Stimulated activated CD4-positive, alpha-beta T cell treated with anti-CD3 and anti-CD28 coated beads, Interleukin-2, amount 100 ng/mL, for 24 hours (primary cell): Measurements from ENCODE around the gene SCAANT1.

ENCODE experiments used
- DNase-seq, 2 donors: peaks; one replicate each; pipeline ENCODE4 v3.0.0-alpha.2; 2020

SCAANT1 gene

DNA sequence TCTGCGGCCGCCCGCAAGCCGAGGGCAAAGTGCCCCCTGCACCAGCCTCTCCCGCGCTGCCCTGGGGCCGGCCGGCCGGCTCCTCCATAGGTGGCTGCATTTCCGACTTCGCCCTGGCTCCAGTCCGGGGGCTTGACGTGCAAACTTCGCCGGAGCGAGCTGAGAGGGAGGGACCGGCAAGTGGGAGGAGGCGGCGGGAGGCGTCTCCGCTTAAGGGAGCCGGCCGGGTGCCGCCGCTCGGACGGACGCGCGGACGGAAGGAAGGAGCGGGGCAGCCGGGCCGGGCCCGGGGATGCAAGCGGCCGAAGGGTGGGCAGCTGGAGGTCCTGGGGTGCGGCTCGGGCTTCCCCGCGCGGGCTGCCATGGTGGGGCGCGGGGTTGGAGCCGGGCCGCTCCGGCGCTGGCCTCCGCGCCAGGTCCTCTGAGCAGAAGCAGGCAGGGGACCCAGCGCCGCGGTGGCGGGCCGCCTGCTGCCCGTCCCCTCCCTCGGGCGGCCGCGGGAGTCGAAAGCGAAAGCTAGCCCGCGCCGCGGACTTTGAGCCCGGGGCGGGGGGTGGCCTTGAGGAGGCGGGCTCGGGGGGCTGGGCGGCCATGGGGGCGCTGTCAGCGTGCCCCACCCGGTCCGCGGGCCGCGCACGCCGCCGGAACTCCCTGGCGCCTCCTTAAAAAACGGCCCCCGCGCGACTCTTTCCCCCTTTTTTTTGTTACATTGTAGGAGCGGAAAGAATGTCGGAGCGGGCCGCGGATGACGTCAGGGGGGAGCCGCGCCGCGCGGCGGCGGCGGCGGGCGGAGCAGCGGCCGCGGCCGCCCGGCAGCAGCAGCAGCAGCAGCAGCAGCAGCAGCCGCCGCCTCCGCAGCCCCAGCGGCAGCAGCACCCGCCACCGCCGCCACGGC is at the start of gene SCAANT1:
Gene SCAANT1, minus strand, starts transcription at position 511 of the 895 bp plus-strand sequence.
- DNase-seq = peak; percentile 78 to 84

DNA sequence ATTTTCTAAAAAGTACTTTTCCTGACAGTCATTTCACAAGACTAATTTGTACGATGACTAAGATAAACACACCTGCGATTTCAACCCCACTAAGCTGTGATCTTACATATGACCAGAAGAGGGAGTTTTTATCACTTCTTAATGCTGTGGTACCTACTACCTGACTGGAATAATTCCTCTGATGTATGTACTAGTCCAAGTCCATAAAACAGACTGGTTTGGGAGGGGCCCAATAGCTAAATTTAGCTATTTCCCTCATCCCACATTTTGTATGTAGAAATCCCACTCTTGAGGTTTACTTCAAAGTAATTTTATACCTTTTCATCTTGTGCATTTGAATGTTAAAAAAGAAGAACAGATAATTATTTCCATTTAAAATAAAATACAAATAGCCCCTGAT is 49.7 kb upstream of the SCAANT1 start:
- DNase-seq = no peak

DNA sequence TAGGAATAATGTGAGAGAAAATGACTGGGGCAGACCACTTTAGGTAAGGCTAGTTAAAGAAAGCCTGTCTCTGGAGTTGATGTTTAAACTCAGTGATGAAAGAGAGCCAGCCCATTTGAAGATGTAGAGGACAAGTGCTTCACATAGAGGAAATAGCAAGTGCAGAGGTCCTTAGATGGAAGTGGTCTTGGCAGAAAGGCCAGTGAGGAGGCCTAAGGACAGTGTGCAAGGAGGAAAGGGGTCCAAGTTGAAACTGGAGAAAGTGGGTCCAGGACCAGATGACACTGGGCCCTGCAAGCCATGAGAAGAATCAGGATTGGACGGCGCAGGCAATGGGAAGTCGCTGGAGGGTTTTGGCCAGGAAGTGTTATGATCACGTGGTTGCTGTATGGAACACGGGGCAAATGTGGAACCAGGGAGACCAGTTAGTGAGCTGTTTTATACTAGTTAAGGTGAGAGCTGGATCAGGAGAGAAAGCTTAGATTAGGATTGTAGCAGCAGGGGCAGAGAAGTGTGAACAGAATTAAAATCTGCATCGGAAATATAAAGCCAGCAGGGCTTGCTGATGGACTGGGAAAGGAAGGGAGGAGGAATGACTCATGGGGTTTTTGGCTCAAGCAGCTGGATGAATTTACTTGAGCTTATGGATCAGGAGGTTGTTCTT is 48.0 kb upstream of the SCAANT1 start:
- DNase-seq = no peak

DNA sequence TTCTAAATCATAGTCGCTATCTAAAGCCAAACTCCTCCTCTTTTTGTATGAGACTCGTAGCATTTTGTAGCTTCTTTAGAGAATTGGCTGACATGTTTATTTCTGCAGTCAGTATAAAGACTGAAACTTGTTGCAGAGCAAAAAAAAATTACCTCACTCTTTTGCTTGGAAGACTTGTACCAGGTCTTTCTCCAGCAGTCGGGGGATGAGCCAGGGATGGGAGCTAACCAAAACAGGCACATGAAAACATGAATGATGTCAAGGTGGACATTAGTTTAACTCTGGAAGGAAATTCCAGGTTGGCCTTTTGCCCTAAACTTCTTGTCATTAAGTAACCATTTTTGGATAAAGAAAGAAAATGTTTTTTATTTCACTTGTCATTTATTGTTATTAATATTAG is 47.0 kb upstream of the SCAANT1 start:
- DNase-seq = no peak

DNA sequence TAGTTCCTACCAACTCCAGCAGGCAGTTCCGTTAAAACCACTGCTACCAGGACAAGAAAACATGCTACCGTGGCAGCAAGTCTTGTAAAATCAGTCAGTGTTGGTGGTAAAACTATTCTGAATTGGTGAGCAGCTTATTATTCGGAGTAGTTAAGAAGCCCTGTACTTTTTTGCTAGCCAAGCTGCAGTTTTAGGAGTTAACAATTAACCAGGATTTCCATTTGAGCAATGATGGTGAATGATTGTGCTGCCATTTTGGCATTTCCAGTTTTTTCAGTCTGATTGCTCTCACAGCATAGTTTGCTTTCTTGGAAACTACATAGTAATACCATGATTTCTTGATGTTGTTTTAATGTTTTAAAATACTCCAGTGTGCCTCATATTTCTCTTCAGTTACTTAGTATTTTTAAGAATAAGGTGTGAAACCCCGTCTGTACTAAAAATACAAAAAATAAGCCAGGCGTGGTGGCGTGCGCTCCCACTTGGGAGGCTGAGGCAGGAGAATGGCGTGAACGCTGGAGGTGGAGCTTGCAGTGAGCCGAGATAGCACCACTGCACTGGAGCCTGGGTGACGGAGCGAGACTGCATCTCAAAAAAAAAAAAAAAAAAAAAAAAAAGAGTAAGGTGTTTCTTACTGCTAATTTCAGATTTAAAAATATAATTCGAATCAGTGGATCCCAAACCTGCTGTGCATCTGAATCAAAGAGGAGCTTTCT is 43.8 kb upstream of the SCAANT1 start:
- DNase-seq = no peak

DNA sequence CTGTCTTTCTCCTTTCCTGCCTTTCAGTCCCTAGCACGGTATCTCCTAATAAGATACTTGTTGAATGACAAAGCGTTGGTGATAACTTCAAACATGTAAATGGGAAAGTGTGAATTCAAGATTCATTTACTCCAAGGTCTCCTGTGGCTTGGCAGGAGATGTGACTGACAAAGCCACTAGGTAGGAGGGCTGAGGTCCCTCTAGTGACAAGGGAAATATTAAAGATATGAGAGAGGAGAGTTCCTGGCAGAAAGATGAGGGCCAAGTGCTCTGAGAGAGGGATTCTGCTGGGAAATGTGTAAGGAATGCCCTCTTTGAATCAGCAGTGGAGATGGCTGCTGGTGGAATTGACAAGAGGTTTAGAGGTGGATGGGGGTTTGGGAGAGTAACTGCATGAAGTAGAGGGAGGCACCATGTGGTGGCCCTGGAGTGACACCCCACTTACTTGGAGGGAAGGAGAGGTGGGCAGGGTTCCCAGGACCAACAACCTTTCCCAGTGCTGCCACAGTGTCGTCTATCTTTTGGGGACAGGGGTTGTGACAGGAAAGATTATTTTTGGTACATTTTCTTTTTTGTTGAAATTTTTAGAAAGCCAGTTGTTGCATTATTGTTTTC is 43.0 kb upstream of the SCAANT1 start:
- no peak for DNase-seq

DNA sequence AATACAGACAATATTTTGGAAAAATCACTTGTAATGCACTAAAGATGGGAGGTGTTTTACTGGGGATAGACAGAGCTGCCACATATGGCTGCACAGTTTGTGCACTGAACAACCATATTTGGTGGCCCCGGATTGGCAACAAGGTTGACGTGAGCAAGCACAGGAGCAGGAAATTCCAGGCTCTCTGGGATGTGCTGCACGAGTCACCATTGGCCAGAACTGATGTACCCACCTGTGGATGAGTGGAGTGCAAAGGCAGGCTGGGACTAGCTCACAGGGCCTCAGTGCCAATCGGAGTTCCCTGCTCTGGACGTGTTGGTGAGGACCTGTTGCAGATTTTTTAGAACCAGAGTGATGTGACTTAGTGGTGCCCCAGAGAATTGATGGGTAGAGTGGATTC is 42.0 kb upstream of the SCAANT1 start:
- no peak for DNase-seq

DNA sequence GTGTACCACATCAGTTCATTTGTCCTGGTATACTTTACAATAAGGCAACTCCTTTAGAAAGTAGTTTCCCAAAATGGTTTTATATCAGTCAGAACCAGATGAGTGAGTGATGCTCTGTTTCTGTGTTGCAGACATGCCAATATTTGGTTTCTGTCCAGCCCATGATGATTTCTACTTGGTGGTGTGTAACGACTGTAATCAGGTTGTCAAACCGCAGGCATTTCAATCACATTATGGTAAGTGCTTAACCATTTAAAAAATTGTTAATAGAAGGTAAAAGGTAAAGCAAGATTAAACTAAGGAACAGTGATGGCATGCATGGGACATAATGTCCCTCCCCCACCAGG is 40.0 kb upstream of the SCAANT1 start:
- no peak for DNase-seq

DNA sequence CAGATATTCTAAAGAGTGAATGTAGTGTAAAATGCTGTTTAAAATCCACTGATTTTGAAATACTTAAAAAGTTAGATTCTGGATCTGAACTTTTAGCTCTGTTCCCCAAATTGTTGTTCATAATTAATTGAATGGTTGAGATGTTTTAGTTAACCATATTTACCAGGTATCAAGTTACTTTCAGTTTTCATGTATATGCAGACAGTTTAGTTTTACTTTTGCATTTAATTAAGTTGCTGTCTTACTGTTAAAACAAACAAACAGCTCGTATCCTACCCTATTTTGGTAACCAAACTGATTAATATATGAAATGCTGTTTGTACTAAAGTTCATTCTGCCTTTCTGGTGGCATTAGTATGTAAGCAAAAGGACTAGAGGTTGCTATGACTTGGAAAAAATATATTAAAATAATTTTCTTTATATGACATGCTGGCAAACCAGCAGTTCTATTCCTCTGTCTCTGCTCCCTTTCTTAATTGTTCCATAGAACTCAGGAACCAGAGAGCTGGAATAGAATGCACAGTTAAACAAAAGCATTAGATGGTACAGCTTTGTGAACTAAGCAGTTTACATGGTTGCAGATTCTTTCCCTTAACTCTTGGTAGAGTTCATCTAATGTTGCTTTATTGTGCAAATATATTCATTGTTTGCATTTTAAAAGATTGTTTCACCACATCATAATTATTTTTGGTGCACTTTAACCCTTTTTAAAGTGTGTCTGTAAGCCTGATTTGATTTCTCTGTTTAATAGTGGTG is 39.5 kb upstream of the SCAANT1 start:
- DNase-seq = no peak

DNA sequence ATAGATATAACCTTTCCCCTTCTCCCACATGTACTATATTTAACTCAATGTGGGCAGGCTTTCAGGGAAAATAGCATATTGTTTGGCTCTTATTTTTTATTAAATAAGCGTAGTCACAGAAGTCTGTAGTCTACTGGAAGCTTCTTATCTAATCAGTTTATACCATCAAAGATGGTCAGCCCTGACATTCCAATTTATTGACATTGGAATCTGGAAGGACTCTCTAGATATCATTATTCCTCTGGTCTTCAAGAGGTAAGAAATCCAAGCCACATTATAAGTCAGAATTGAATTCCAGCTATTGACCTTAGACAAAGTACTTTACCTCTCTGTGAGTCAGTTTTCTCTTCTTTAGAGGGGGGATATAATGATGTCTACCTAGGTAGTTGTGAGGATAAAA is 38.5 kb upstream of the SCAANT1 start:
- no peak for DNase-seq

DNA sequence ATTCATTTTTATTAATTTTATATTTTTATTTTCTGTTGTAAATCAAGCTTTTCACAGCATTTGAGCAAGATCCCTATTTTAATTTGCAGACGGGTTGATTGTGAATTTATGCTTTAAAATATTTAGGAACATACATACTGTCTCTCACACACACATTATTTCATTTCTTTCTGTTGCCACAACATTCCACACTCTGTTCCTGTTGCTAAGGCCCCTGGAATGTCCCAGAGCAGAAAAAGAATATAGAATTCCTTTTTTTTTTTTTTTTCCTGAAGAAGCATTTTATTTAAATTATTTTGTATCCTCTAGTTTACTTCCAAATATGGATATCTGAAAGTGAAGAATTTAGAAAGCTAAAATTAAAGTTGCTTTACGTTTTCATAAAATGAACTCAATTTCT is 36.8 kb upstream of the SCAANT1 start:
- no peak for DNase-seq

DNA sequence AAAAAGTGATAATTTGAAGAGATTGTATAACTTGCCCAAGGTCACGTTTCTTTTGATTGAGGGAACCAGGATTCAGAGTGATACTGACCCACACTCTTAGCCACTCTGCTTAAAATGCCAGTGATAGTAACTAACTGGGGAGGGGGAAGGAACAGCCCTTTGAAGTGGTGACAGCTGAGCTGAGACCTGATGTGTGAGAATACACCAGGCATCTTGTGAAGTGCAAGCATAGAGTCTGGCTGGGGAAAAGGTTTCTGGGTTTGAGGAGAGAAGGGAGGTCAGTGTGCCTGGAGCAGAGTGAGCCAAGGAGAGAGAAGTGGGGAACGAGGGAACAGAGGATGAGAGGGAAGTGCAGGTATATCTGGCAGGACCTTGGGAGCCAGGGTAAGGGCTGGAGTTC is 35.4 kb upstream of the SCAANT1 start:
- DNase-seq = no peak

DNA sequence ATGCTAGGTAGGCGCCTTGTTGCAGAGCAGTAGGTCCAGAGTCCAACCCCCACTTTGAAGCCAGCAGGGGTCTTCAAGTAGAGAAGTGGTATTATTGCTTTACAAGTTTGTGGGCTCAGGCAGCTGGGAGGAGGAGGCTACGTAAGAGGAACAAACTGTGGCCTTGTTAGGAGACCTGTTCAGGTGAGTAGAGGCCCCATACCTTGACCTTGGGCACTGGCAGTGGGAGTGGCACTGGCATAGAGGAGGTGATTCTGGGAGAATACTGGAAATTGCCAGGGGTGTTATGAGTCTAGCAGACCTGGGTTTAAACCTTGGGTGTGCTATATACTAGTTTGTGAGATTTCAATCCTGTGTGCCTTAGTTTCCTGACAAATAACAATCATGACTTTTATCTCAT is 34.6 kb upstream of the SCAANT1 start:
- no peak for DNase-seq

DNA sequence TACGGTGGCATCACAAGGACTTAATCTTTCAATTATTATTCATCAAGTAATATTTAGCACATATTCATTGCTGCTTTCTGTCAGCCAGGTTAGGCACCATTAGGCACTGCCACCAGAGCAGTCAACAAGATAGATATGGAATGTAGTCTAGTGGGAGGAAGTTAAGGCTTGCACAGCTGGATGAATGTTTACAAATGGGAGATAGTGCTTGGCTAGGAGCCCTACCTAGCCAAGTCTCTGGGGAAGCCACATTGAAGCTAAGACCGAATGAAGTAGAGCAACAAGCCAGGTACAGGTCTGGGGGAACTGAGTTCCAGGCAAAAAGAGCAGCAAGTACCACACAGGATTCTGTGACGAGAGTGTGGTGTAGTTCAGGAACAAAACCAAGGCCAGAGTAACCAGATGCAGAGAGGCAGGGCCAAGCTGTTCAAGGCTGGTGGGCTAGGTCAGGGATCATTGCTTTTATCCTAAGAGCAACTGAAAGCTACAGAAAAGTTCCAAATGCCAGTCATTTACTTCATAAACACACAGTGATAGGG is 33.4 kb upstream of the SCAANT1 start:
- no peak for DNase-seq

DNA sequence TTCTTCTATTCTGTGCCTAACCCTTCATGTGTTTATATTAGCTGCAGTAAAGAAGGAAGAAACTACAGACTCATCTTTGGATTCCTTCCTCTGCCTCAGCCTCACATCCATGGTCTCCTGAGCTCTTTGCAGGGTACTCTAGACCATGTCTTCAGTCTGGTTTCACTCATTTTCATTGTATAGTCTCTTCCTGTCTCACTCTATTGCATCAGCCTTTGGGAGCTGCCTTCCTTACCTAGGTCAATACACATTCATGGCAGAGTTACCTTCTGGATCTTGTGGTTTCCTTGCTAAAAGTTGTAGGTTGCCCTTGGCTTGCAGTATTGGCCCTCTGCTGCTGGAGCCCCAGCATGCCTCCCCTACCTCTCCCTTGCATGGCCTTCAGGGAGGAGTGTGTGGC is 31.5 kb upstream of the SCAANT1 start:
- no peak for DNase-seq

DNA sequence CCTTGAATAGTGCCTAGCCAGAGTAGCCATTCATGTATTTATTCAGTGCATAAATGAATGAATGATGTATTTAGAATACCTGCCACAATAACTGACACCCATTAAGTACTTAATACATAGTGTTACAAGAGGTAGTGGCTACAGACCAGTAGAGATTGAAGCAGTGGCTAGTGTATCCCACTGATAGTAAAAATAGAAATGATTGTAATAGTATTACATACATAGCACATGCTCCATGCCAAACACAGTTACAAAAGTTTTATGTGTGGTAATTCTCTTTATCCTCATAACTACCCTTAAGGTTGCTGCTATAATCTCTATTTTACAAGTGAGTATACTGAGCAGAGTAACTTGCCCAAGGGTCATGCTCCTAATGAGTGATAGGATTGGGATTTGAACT is 30.3 kb upstream of the SCAANT1 start:
- no peak for DNase-seq

DNA sequence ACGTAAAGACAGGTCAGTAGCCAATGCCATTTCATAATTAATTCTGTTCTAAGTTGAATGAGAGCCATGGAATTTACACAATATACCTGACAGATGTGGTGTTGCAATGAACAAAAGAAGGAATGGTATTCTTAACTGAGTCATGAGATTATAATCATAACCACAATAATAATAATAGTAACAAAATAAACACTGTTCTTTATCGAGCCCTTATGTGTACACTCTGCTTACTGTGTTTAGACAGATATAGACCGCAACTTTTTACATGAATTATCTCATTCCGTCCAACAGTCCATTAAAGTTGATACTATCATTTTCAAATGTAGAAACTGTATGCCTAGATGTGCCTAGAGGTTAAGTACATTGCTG is 28.2 kb upstream of the SCAANT1 start:
- DNase-seq = no peak

DNA sequence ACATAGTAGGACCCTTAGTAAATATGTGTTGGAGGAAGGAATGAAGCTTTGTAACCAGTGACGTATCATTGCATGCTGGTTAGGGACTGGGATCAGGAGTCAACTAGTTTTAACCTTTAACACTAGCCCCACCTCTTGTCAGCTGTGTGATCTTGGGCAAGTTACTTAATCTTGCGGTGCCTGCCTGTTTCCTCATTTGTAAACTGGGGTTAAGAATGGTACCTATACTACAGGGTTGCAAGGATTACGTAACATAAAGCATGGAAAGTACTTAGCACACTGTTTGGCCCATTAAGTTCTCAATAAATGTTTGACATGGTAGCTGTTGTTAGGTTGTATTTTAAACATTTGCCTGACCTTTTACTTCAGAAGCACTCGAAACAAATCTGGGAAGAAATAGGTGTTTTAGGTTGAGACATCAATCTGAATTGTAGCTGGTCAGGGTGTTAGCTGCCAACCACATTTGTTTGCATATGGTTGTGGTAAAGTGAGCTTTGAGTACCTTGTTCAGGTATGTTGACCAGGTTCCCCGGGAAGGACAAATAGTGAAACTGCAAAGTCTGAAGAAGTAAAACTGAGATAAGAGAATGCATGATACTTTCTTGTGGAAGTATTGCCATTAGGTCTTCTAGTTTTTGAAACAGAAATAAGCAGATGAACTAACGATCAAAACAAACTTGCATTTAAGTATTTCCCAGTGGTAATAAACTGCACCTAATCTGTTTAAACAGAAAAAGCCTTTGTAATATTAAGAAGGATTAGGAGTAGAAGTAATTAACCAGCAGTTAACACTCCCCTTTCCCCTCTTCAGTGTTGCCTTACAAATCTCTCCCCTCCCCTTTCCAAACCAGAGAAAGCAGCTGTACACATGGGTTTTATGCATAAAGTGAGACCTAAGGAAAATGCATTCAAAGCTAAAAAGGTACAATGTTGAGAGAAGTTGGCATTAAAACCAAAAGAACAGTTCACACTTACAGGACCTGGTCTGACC is 25.8 kb upstream of the SCAANT1 start:
- no peak for DNase-seq

DNA sequence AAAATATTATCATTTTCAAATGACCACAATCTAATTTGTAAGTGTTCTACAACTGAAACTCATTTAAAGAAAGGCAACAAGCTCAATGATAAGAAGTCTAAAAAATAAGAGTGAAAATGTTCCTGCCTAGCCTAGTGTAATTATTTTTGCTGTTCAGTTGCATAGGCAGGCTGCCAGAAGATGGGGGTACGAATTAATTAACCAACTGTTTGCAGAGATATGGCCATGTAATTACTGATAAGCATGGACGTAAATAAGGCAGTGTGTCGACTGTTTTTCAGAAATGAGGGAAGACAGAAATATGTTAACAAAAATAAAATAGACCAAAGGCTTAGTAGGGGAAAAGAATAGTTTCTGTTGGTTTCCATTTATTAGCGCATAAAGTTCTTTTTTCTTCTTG is 24.7 kb upstream of the SCAANT1 start:
- DNase-seq = no peak

DNA sequence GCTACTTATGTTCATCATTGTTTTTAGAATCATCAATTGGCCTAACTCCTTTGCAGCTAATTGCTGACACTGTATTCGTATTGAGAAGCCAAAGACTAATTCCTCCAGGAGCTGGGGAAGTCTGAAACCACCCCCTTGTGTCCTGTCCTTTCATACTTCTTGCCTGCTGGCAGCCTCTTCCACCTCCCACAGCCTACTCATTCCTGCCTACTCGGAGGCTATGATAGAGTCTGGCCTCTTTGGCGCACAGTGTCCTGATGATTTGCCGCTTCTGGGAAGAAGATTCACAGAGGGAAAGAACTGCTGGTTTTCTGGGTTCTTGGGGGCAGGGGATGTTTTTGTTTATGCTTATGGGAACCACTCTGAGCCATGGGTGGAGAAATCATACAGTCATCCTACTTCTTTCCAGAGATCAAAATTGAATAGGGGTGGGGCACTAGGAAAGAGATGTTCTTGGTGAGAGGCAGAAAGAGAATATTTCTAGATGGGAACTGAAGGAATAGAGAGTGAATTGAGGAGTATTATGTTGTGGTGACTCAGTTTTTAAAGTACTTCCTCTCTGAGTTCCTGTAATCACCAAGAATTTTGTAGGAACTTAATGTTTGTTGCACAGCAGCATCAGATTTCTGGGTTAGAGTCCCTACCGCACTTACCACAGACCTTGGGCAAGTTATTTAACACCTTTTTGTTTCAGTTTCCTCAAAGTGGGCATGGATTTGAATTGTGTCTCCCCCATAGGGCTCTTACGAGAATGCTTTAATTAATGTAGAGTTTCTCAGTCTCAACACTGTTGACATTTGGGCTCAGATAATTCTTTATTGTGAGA is 22.1 kb upstream of the SCAANT1 start:
- DNase-seq = no peak
